OCI-LY7 (cell line): ENCODE data around the gene MAN1A1. TPM values are rescaled to one million over a fixed set of nuclear protein-coding genes. Genes with fewer than 3 reads are reported as not detected.
"Not testable (repeated sequence)": the region's sequence is repeated elsewhere in the genome, so short reads cannot be mapped to it uniquely, and the experiment has no call there.

ENCODE experiments used
- BruUV-seq: library from RNA; stranded (reverse); fragments of 400-500 nt; replicated peaks from 2 replicates; lab custom pipeline; 2021; lab: Mats Ljungman, UMichigan
- CTCF ChIA-PET: fragments of 300-600 bp; sonication (Branson Sonifier 250); formaldehyde crosslinking; loops from one replicate; lab custom pipeline; 2022; ENCODE audit warnings: antibody characterized with exemption; ENCODE audit not compliant: unreplicated experiment; lab: Charles Lee
- POLR2A ChIA-PET: fragments of 300-600 bp; sonication (Branson Sonifier 250); formaldehyde crosslinking; loops from one replicate; lab custom pipeline; 2022; ENCODE audit warnings: antibody characterized with exemption; lab: Charles Lee
- DNase-seq: peaks from one replicate; pipeline ENCODE4 v3.0.0-alpha.2; 2015; ENCODE audit warnings: low spot score
- H2AFZ ChIP-seq: fragments of 200-600 bp; sonication (generic), shearing (Covaris generic); 2 replicates; pipeline ENCODE4 v1.6.1; 2014; ENCODE audit warnings: mild to moderate bottlenecking, antibody characterized with exemption, low read length, moderate library complexity
- H3K27ac ChIP-seq: fragments of 200-600 bp; sonication (generic); 2 replicates; pipeline ENCODE4 v1.5.1; 2014; ENCODE audit warnings: mixed run types, low read depth, mild to moderate bottlenecking, moderate library complexity, low read length, inconsistent platforms; ENCODE audit not compliant: poor library complexity, severe bottlenecking
- H3K36me3 ChIP-seq: fragments of 200-600 bp; sonication (generic); 2 replicates; pipeline ENCODE4 v1.6.1; 2014; ENCODE audit warnings: mild to moderate bottlenecking, antibody characterized with exemption, low read length, moderate library complexity, mixed read lengths; ENCODE audit not compliant: insufficient read depth
- H3K4me1 ChIP-seq: fragments of 200-600 bp; sonication (generic); 2 replicates; pipeline ENCODE4 v1.5.1; 2014; ENCODE audit warnings: mild to moderate bottlenecking, low read length; ENCODE audit not compliant: insufficient read depth, poor library complexity, severe bottlenecking
- H3K4me2 ChIP-seq: fragments of 200-600 bp; sonication (generic); 2 replicates; pipeline ENCODE4 v1.6.1; 2014; ENCODE audit warnings: mild to moderate bottlenecking, low read length
- H3K4me3 ChIP-seq: fragments of 200-600 bp; sonication (generic); 2 replicates; pipeline ENCODE4 v1.5.1; 2014; ENCODE audit warnings: mild to moderate bottlenecking, low read depth, low read length; ENCODE audit not compliant: poor library complexity, severe bottlenecking
- H3K79me2 ChIP-seq: fragments of 200-600 bp; sonication (generic); 2 replicates; pipeline ENCODE4 v1.6.1; 2016; ENCODE audit warnings: low read depth, mild to moderate bottlenecking, low read length, moderate library complexity, mixed read lengths; ENCODE audit not compliant: insufficient read depth
- H3K9me2 ChIP-seq: fragments of 200-600 bp; sonication (generic); 2 replicates; pipeline ENCODE4 v1.6.1; 2016; ENCODE audit warnings: mild to moderate bottlenecking, low read length, mixed read lengths; ENCODE audit not compliant: insufficient read depth
- H3K9me3 ChIP-seq: fragments of 200-600 bp; sonication (generic); 2 replicates; pipeline ENCODE4 v1.6.1; 2014; ENCODE audit warnings: mild to moderate bottlenecking, mixed run types, low read length, mixed read lengths
- H4K20me1 ChIP-seq: fragments of 200-600 bp; sonication (generic); 2 replicates; pipeline ENCODE4 v1.6.1; 2014; ENCODE audit warnings: mild to moderate bottlenecking, antibody characterized with exemption, low read length, moderate library complexity, mixed read lengths; ENCODE audit not compliant: insufficient read depth
- CTCF ChIP-seq: fragments of 200-600 bp; sonication (generic); conservative IDR thresholded peaks from 2 replicates; pipeline ENCODE4 v1.5.1; 2014; ENCODE audit warnings: mild to moderate bottlenecking, antibody characterized with exemption, low read length, moderate library complexity, mixed read lengths
- EZH2phosphoT487 ChIP-seq: fragments of 200-600 bp; sonication (generic); IDR thresholded peaks from 2 replicates; pipeline ENCODE4 v1.6.1; 2018; ENCODE audit warnings: low read depth, borderline replicate concordance, mild to moderate bottlenecking, mixed run types, antibody characterized with exemption, low read length, moderate library complexity, mixed read lengths
- intact Hi-C: fragments of 100-400 bp; cut with micrococcal nuclease; formaldehyde crosslinking; loops from one replicate; pipeline ENCODE4 v1.10.0; 2022; ENCODE audit not compliant: unreplicated experiment
- total RNA-seq, 2 experiments: library from RNA; depleted of rRNA in 1 of 2; stranded (reverse); fragments of >200 nt in 1 of 2; shearing (Covaris generic) in 1 of 2; gene quantifications; 2 replicates each; pipeline ENCODE4 v1.2.3, GENCODE V29; 2014 to 2022

Gene MAN1A1
- total RNA-seq, 2 experiments from 2014 or later = 72.4 to 74.3 TPM

GRCh38 chr6:119170447-119171087 lies 179.0 kb downstream of the MAN1A1 start:
- H3K4me3 ChIP-seq = no peak overlapping the region
- H3K9me3 ChIP-seq = no peaks in the 10 kb centered on the region
- CTCF ChIA-PET = no interaction called here
- no peaks in the 10 kb centered on the region for H3K4me1 ChIP-seq
- BruUV-seq = no TSS peak
- no peaks in the 10 kb centered on the region for H3K9me2 ChIP-seq
- TF ChIP-seq EZH2phosphoT487 (no peak), CTCF (no peak)
- no peaks in the 10 kb centered on the region for H3K79me2 ChIP-seq
- POLR2A ChIA-PET = interaction anchor here (1.4 kb wide), 1 partner anchor 734 kb away, joined by 3 read pairs; no protein-coding TSS in a partner anchor
- DNase-seq = no peak
- H3K4me2 ChIP-seq = no peak overlapping the region
- H3K27ac ChIP-seq = no peak overlapping the region
- no peak overlapping the region for H2AFZ ChIP-seq
- H4K20me1 ChIP-seq = no peaks in the 10 kb centered on the region
- H3K36me3 ChIP-seq = peaks cover 3% of the 10 kb centered on the region; the same call in 1 of the 2 replicates
- intact Hi-C loops = no loop called here

- no peaks in the 10 kb centered on the region for H3K9me2 ChIP-seq
- CTCF ChIA-PET = no interaction called here
- POLR2A ChIA-PET = no interaction called here
- no peaks in the 10 kb centered on the region for H4K20me1 ChIP-seq
- no peak overlapping the region for H3K27ac ChIP-seq
- H3K79me2 ChIP-seq = no peaks in the 10 kb centered on the region
- no peak for DNase-seq
- no peaks in the 10 kb centered on the region for H3K4me1 ChIP-seq
- no peak overlapping the region for H3K4me2 ChIP-seq
- no peaks in the 10 kb centered on the region for H3K9me3 ChIP-seq
- H3K4me3 ChIP-seq = no peak overlapping the region
- TF ChIP-seq EZH2phosphoT487 (no peak), CTCF (no peak)
- no peaks in the 10 kb centered on the region for H3K36me3 ChIP-seq
- no peak overlapping the region for H2AFZ ChIP-seq
- intact Hi-C loops = no loop called here
- no TSS peak for BruUV-seq
Observed at GRCh38 chr6:119170103-119170446, 179.5 kb downstream of the MAN1A1 start.

- H3K4me2 ChIP-seq, H3K36me3 ChIP-seq, DNase-seq, intact Hi-C loops, H2AFZ ChIP-seq, H3K4me1 ChIP-seq, H3K79me2 ChIP-seq, POLR2A ChIA-PET, H3K27ac ChIP-seq, H3K9me3 ChIP-seq, CTCF ChIA-PET, BruUV-seq, H3K4me3 ChIP-seq, H4K20me1 ChIP-seq, H3K9me2 ChIP-seq: not testable (repeated sequence)
Observed at GRCh38 chr6:119169355-119169754, 180.2 kb downstream of the MAN1A1 start.
